HG02884 (cell line): ENCODE results near the gene ARHGAP28.
"Not testable (repeated sequence)": the region's sequence is repeated elsewhere in the genome, so short reads cannot be mapped to it uniquely, and the experiment has no call there.

Experiments
- ATAC-seq: cut with Tn5 transposase; IDR thresholded peaks from one replicate; pipeline ENCODE4 v1.9.1; 2021; ENCODE audit warnings: mild to moderate bottlenecking, moderate library complexity; ENCODE audit not compliant: unreplicated experiment

The ARHGAP28 gene

DNA sequence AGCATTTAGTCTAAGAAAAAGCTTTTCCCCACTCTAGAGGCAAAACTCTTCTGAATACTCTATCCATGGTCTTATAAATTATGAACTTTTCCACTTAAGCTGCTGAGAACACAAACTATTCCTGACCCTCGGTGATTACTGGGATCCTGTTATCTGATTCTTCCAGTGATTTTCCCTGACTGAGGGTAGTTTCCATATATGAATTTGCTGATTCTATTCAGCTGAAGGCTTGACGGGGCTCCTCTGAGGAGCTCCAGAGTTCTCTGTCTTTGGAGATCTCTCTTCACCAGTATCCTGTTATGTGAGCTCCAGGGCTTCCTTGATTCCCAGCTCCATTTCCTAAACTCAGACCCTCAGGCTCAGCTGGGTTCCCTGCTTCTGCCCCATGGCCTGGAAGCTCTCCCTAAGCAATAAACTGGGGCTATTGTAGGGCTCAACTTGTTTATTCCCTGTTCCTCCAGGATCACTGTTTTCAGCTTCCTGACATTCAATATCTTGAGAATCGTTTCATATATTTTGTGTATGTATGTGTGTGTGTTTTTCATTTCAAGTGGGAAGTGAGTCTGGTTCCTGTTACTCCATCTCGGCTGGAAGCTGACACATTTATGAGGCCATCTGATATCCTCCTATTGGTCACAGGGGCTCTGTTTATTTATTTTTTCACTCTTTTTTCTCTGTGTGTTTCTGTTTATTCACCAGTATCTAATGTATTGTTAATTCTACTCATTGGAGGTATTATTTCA is 78.2 kb downstream of the ARHGAP28 start:
- ATAC-seq: no peak

DNA sequence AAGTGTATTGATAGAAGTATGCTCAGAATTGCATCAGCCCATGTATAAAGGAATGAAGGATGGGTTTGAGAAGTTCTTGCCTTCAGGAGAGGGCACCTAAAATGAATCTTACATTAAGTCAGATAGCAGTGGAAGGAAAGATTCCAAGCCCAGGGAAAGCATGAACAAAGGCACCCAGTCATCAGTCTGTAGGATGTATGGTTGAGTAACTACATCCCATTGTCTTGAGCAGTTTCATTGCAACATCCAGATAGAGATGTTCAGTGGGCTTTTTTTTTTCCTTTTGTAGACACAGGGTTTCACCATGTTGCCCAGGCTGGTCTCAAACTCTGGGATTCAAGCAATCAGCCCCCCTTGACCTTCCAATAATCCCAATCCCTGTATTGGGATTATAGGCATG is 80.7 kb downstream of the ARHGAP28 start:
- no peak for ATAC-seq

DNA sequence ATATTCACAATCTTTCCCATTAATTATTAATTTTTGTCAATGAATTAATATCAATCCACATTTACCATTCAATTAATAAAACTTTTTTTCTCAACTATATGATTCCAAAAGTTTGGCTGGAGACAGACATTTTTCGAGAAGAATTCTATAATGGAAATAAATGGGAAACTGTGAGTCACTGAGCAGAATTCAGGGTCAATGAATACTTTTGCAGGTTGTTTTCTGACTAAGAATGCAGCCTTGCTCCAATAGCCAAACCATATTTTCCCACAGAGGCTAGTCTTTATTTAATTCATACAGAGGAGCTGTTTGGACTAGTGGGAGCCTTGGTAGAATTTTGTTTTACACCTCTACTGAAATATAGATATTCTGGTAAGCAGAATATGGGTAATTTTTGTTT is 82.3 kb downstream of the ARHGAP28 start:
- no peak for ATAC-seq

DNA sequence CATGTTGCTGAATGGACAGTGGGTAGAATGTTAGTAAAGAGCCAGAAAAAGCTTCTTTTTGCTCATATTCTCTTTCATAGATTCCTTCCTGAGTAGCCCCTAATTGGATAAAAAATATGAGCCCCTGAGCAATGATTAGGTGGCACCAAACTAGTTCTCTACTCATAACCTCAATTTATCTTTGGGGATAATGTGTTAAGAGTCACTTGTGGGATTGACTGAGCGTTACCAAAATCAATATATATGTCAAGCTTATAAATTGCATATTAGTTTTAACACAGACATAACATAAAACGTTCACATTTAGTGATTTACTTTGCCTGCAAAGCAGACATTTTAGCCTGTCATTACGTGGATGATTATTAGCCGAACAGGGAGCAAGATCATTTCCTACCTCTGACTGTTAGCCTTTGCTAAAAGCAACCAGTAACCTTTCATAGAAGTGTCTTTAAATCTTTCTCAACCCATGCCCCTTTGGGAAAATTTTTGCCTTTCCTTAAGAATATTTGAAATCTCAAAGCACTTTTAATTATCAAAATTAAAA is 85.4 kb downstream of the ARHGAP28 start:
- ATAC-seq: no peak

DNA sequence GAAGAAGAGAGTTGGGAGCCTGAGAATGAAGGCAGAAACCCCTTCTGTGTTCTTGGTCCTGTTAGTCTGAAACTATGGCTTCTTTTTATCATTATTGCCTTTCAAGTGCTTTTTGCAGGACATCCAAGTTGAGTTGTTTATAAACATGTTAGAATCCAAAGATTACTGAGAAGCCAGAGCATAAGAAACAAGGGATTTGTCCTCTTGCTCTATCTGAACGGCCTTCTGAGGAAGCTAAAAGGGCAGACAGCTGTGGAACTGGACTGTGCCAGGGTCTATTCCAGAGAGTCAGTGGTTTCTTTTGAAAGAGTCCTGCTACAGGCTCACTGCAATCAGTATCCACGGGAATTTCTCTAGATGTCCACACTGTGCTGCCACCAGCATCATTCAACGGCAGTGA is 86.6 kb downstream of the ARHGAP28 start:
- no peak for ATAC-seq

DNA sequence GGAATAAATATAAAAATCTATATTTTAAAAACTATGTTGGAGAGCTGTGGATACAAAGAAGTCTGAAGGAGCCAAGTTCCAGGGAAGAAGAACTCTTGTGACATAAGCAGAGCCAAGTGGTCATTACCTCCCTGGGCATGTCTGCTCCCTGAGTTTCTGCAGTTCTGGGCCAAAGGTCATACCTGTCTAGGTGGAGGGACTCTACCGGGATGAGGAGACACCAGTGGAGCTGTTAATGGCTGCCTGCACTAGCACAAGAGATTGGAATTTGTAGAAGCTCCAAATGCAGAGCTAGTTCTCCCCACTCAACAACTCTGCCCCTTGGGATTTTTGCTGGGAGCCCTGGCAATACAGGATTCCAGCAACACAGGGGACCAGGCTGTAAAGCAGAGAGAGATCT is 89.8 kb downstream of the ARHGAP28 start:
- ATAC-seq: no peak

DNA sequence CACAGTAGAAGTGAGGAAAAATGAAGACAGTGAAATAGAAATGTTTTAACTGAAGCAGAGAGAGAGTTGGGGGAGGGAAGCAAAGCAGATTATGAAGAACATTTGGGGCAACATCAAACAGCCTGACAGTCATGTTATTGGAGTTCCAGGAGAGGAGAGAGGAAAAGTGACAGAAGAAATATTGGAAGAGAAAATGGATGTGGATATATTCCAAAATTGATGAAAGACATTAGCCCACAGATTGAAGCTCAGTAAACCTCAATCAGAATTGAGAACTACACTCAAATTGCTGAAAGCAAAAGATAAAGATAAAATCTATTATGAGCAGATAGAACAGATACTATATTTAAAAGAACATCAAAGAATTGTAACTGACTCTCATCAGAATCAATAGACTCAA is 90.8 kb downstream of the ARHGAP28 start:
- no peak for ATAC-seq

DNA sequence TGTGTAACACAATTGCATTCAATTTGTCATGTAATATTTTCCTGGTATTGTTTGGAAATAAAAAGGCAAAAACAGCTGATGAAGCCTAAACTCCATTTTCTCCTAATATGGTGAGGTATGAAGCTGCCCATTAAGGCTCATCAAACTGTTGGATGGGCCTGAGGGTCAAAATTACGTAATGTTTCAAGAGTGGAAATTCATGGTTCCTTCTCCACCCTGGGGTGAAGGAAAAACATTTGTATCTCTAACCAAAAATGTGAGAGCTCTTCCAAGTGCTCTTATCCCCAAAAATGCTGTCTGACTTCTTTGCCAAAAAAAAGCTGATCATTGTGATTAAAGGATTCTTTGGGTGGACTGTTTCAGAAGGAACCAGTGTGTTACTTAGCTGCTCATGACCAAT is 91.8 kb downstream of the ARHGAP28 start:
- ATAC-seq: no peak

DNA sequence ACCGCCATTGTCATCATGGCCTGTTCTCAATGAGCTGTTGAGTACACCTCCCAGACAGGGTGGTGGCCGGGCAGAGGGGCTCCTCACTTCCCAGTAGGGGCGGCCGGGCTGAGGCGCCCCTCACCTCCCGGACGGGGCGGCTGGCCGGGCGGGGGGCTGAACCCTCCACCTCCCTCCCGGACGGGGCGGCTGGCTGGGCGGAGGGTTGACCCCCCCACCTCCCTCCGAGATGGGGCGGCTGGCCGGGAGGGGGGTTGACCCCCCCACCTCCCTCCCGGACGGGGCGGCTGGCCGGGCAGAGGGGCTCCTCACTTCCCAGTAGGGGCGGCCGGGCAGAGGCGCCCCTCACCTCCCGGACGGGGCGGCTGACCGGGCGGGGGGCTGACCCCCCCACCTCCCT is 97.6 kb downstream of the ARHGAP28 start:
- ATAC-seq: not testable (repeated sequence)

DNA sequence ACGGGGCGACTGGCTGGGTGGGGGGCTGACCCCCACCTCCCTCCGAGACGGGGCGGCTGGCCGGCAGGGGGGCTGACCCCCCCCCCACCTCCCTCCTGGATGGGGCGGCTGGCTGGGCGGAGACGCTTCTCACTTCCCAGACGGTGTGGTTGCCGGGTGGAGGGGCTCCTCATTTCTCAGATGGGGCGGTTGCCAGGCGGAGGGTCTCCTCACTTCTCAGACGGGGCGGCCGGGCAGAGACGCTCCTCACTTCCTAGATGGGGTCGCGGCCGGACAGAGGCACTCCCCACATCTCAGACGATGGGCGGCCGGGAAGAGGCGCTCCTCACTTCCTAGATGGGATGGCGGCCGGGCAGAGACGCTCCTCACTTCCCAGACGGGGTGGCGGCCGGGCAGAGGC is 98.0 kb downstream of the ARHGAP28 start:
- ATAC-seq: not testable (repeated sequence)

DNA sequence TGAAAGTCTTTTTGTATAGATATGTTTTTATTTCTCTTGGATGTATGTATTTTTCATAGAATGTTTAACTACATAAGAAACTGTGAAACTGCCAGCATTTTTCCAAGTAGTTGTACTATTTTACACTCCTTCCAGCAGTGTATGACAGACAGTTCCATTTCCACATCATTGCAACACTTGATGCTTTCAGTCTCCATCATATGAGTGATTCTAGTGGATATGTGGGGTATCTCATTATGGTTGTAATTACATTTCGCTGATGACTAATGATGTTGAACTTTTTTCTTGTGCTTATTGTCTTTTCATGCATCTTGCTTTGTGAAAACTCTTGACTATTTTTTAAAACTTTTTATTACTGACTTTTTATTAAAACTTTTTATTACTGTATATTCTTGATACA is 101.4 kb downstream of the ARHGAP28 start:
- ATAC-seq: no peak

DNA sequence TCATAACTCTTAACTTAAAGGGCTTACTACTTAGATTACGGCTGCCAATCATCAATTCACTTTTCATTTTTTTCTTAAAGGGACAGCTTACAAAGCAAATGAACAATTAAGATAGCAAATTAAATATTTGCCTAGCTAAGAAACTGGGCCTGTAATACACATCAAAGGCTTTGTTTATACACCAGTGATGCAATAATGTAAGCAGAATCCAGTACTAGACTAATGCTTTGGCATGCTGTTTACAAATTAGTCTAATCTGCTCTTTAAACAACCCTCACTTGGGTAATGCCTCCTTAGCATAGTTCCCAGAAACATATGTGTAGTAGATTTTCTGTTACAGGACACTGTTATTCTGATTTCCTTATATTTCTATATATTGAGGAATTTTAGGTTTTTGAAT is 105.8 kb downstream of the ARHGAP28 start:
- no peak for ATAC-seq

DNA sequence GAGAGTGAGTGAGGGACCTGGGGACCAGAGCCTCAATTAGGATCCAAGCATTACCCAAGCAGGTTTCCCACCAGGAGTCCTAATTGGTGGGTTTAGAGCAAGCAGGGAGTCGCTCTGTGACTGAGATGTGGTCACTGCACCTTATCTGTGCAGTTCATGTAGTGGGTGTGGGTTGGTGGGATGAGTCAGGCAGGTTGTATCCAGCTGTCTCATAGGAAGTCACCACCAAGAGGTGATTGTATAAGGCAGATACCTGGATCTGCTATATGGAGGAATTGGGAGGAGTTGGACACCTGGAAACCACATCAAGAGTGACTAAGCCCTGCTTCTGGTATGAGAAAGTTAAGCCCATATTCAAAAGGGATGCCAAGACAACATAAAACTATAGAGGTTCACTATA is 106.8 kb downstream of the ARHGAP28 start:
- no peak for ATAC-seq

DNA sequence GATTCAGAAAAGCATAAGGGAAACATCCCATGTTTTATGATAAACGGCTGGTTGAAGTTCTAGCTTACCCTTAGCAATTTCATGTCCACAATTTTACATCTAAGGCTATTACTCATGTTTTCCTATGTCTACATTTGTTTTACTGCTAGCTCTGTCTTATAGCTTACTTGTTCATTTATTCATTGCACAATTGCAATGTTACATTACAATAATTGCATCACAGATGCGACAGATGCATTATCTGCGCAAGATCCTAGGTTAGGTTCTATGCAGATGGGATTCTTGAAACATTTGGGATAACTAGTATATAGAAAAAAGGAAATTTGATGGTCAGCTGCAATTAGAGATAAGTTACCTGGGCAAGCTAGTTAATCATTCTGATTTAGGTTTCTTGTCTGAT is 108.4 kb downstream of the ARHGAP28 start:
- ATAC-seq: no peak

DNA sequence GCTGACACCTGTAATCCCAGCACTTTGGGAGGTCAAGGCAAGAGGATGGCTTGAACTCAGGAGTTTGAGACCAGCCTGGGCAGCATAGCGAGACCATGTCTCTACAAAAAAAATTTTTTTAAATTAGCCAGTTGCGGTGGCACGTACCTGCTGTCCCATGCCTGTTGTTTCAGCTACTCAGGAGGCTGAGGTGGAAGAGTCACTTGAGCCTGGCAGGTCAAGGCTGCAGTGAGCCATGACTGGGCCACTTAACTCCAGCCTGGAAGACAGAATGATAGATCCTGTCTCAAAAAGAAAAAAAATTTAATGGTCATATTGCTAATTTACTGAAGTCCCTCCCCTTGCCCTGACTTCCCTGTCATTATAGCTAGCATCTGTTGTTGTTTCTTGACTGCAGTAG is 112.6 kb downstream of the ARHGAP28 start:
- no peak for ATAC-seq

DNA sequence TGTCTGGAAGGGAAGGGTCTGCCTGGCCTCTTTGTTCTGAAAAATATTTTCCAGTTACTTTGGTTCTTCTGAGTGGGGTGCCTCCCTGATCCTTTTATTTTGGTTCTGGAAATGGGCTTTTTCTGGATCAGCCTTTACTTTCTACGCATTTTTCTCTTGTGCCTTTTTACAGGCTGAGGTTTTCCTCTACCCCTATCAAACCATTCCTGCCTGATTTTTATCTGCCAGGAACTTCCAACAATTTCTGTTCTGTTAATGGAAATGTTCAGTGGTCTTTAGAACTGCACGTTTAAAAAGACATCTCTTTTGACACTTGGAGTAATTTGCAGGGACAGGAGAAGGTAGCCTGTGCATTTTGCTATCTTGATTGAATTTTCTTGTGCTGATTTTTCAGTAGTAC is 113.8 kb downstream of the ARHGAP28 start:
- no peak for ATAC-seq

DNA sequence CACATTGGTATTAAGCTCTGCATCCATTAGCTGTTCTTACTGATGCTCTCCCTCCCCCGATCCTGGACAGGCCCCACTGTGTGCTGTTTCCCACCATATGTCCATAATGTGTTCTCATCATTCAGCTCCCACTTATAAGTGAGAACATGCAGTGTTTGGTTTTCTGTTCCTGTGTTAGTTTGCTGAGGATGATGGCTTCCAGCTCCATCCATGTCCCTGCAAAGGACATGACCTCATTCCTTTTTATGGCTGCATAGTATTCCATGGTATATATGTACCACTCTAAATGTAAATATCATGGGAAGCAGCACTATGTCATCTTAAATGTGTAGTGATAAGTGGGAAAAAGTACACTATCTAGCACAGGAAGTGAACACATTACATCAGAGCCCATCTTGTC is 116.0 kb downstream of the ARHGAP28 start:
- not testable (repeated sequence) for ATAC-seq

DNA sequence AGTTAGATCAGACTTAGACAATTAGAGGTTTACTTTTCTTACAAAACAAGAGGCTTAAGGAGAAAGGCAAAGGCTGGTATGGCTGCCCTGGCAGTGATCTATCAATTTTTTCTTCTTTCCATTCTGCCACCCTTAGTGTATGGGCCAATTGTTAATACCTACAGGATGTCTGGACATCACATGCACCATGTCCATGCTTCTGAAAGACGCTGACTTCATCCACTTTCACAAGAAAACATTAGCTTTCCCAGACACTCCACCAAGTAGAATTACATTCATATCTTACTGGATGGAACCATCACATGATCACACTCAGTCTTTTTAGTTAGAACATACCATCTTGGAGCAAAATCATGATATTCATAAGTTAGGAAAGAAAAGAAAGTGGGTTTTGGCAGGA is 120.9 kb downstream of the ARHGAP28 start:
- ATAC-seq: no peak

DNA sequence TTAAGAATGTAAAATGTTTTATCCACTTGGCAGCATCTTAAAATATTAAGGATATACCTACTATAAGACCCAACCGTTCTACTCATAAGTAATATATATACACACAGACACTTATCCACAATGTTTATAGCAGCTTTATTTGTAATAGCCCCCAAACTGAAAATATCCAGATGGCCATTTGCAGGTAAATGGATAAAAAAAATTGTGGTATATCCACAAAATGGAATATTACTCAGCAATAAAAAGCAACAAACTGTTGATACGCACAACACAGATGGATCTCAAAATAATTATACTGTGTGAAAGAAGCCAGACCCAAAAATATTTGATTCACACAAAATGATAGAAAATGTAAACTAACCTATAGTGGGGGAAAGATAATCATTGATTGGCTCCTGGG is 122.0 kb downstream of the ARHGAP28 start:
- no peak for ATAC-seq

DNA sequence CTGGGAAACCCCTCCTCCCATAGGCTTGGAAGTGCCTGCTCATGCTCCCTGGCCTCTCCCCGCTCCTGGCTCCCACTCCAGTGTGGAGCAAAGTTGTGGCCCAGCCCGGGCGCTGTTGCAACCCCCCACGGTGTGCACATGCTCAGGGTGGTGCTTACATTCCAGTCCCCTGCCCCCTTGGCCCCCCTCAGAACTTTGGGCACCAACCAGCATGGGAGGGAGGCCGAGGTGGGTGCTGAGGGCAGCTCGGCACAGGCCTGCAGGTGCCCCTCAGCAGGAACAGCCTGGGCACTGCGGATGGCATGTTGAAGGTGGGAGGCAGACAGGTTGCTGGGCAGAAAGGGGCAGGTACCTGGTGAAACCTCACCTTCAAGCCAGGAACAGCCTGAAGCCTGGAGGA is 125.3 kb downstream of the ARHGAP28 start:
- no peak for ATAC-seq

DNA sequence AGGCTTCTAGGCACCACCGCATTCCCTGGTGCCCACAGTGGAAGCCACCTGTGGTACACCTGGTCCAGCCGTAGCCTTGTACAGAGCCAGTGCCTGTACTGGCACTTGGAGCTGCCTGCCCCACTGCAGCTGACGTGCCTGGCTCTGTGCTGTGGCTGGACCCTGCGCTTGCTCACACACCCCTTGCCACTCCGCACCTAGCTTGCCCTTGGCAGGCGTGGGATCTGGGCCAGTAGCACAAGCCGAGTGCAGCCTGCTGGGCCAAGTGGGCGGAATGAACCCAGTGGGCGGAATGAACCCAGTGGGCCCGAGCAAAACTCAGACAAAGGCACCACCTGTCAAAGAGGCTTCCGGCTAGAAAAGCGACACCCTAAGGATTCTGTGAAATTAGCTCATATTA is 126.3 kb downstream of the ARHGAP28 start:
- ATAC-seq: no peak

DNA sequence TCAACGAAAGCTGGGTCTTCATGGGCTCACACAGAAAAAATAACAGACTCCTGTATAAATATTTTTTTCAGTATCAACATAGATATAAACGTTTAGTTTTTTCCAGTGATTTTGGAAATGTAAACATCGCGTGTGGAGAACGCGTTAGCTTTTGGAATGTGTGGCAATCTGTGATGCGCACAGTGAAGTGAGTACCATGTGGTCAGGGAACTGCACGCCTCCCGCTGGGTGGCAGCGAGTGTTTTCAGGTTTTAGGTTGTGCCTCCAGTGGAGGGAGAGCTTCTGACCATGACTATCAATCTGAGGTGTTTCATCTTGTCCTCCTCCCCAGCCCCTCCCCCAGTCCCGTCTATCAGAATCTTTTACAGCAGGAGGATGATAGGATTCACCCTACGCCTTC is 127.8 kb downstream of the ARHGAP28 start:
- no peak for ATAC-seq
